ENCODE measurements around the gene SYT3. TPM values are rescaled to one million over a fixed set of nuclear protein-coding genes. Genes with fewer than 3 reads are reported as not detected.

Gene SYT3
- total and polyA plus RNA-seq, 2 donors (not counting 3 experiments of a cell fraction or from before 2014, with no cell fraction given): 0.11 to 0.53 TPM

DNA sequence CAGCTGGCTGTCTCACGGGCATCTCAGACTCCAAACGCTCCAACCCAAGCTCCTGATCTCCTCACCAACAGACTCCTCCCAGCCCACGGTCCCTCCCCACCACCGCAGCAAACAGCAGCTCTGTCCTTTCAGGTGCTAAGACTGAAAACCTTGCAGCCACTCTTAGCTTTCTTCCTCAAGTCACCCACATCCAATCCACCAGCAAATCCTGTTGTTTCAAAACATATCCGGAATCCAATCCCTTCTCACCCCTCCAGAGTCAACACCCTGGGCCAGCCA, 30.4 kb upstream of the SYT3 start:
- CTCF ChIA-PET: interaction anchor here (0.8 to 3.4 kb wide), 25 partner anchors 11 to 301 kb away, joined by 3 to 83 read pairs (median 6); partner anchors contain the start of genes C19orf81 and CLEC11A

More for the DNA sequence above, 30.4 kb upstream of the SYT3 start:
- dilution Hi-C loops (cut with MboI; ENCODE audit: extremely low pct_ligation_motif_present, low sequenced_read_pairs): no loop called here
- Histone ChIP-seq H3K4me1 (ENCODE audit: control insufficient read depth, extremely low read depth, insufficient read depth, low read length) (no peaks in the 10 kb centered on the region), H3K9me3 (replicated peaks; ENCODE audit: control insufficient read depth, insufficient read depth, low read length) (no peaks in the 10 kb centered on the region), H3K36me3 (ENCODE audit: control insufficient read depth in 2 of 2, extremely low read depth in 1 of 2, insufficient read depth in 2 of 2, low read length in 2 of 2) (no peaks in the 10 kb centered on the region), H3K9me1 (replicated peaks; ENCODE audit: control insufficient read depth, extremely low read depth, insufficient read depth, low read length) (no peaks in the 10 kb centered on the region), H3K27ac (ENCODE audit: insufficient read depth, low read depth, low read length) (no peak overlapping the region), H3K27me3 (ENCODE audit: control insufficient read depth in 2 of 2, insufficient read depth in 2 of 2, low read length in 2 of 2) (peaks cover 21 to 31% of the 10 kb centered on the region in 2 experiments), H3K4me2 (ENCODE audit: insufficient read depth, low read length) (no peak overlapping the region), H3K4me3 (replicated peaks in 1 of 3; ENCODE audit: insufficient read depth in 1 of 3, low read depth in 1 of 3, low read length in 3 of 3) (no peak overlapping the region), H3K9ac (replicated peaks; ENCODE audit: extremely low read depth, insufficient read depth, low read length) (no peak overlapping the region), H2AFZ (ENCODE audit: low read depth, low read length) (no peak overlapping the region), H4K20me1 (replicated peaks; ENCODE audit: control insufficient read depth, extremely low read depth, insufficient read depth, low read length) (no peaks in the 10 kb centered on the region), H3K79me2 (ENCODE audit: control insufficient read depth, insufficient read depth, low read length) (no peaks in the 10 kb centered on the region)
- DNase-seq (ENCODE audit: low read depth, low spot score) (no peak), FAIRE-seq (no peak)
- no TSS peak for BruUV-seq (replicated peaks)
- POLR2A ChIA-PET: no interaction called here
- intact Hi-C loops (cut with micrococcal nuclease): no loop called here
- no peak for TF ChIP-seq POLR2AphosphoS5 (IDR thresholded peaks at IDR 0.05; ENCODE audit: insufficient read depth, low read depth, low read length)
- TF ChIP-seq FOS (IDR thresholded peaks at IDR 0.05; ENCODE audit: borderline replicate concordance, insufficient read depth, low read length): no peak
- TF ChIP-seq, protein P1, sequence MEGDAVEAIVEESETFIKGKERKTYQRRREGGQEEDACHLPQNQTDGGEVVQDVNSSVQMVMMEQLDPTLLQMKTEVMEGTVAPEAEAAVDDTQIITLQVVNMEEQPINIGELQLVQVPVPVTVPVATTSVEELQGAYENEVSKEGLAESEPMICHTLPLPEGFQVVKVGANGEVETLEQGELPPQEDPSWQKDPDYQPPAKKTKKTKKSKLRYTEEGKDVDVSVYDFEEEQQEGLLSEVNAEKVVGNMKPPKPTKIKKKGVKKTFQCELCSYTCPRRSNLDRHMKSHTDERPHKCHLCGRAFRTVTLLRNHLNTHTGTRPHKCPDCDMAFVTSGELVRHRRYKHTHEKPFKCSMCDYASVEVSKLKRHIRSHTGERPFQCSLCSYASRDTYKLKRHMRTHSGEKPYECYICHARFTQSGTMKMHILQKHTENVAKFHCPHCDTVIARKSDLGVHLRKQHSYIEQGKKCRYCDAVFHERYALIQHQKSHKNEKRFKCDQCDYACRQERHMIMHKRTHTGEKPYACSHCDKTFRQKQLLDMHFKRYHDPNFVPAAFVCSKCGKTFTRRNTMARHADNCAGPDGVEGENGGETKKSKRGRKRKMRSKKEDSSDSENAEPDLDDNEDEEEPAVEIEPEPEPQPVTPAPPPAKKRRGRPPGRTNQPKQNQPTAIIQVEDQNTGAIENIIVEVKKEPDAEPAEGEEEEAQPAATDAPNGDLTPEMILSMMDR (IDR thresholded peaks at IDR 0.05; ENCODE audit: extremely low read depth in 1 of 2, insufficient read depth in 1 of 2, low read depth in 1 of 2, low read length in 2 of 2): no peak
- no peak for TF ChIP-seq POLR2A (IDR thresholded peaks at IDR 0.05; ENCODE audit: low read depth, low read length)
- no peak for TF ChIP-seq GATA2 (IDR thresholded peaks at IDR 0.05; ENCODE audit: insufficient read depth, insufficient read length, low read depth, low read length)
- TF ChIP-seq MYC (IDR thresholded peaks at IDR 0.05; ENCODE audit: low read depth, low read length): no peak
- TF ChIP-seq, protein P2, sequence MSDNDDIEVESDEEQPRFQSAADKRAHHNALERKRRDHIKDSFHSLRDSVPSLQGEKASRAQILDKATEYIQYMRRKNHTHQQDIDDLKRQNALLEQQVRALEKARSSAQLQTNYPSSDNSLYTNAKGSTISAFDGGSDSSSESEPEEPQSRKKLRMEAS (IDR thresholded peaks at IDR 0.05; ENCODE audit: insufficient read depth, insufficient read length): no peak
- TF ChIP-seq JUN (IDR thresholded peaks at IDR 0.05; ENCODE audit: borderline replicate concordance, insufficient read depth, insufficient read length, low read depth): no peak
- TF ChIP-seq EZH2 (IDR thresholded peaks at IDR 0.05; ENCODE audit: borderline replicate concordance, low read depth, low read length, severe bottlenecking): no peak
